Activated CD8-positive, alpha-beta memory T cell treated with anti-CD3 and anti-CD28 coated beads, Interleukin-2, amount 10 ng/mL, durations not matched to agents 7 days and 5 days (primary cell): ENCODE results near the gene CACNA1B. TPM values are rescaled to one million over a fixed set of nuclear protein-coding genes. Genes with fewer than 3 reads are reported as not detected.

Experiments
- ATAC-seq: fragments of 150-1000 bp; cut with Tn5 transposase; one replicate; pipeline ENCODE4 v1.10.0; 2021; ENCODE audit warnings: moderate library complexity
- CTCF ChIA-PET: fragments of 350-600 bp; sonication (Branson Sonifier 250); formaldehyde crosslinking; loops from one replicate; lab custom pipeline; 2021; ENCODE audit warnings: antibody characterized with exemption; lab: Charles Lee
- DNase-seq: peaks from one replicate; pipeline ENCODE4 v3.0.0-alpha.2; 2020
- H3K27ac Mint-ChIP-seq: one replicate; pipeline ENCODE4 v1.8.0; 2021; ENCODE audit warnings: mild to moderate bottlenecking, mixed read lengths
- H3K27me3 Mint-ChIP-seq: one replicate; pipeline ENCODE4 v1.8.0; 2021; ENCODE audit warnings: mixed read lengths
- H3K36me3 Mint-ChIP-seq: one replicate; pipeline ENCODE4 v1.8.0; 2021; ENCODE audit warnings: mild to moderate bottlenecking, mixed read lengths
- H3K4me1 Mint-ChIP-seq: one replicate; pipeline ENCODE4 v1.8.0; 2021; ENCODE audit warnings: mixed read lengths
- H3K4me3 Mint-ChIP-seq: one replicate; pipeline ENCODE4 v1.8.0; 2021; ENCODE audit warnings: mild to moderate bottlenecking, moderate library complexity, mixed read lengths
- H3K9me3 Mint-ChIP-seq: one replicate; pipeline ENCODE4 v1.8.0; 2022; ENCODE audit warnings: low read depth, mixed read lengths
- total RNA-seq, 2 experiments: library from RNA; stranded (reverse); gene quantifications; one replicate each; pipeline ENCODE4 v1.2.3, GENCODE V29; 2021

CACNA1B gene
- total RNA-seq, 2 experiments from 2014 or later = not detected

DNA sequence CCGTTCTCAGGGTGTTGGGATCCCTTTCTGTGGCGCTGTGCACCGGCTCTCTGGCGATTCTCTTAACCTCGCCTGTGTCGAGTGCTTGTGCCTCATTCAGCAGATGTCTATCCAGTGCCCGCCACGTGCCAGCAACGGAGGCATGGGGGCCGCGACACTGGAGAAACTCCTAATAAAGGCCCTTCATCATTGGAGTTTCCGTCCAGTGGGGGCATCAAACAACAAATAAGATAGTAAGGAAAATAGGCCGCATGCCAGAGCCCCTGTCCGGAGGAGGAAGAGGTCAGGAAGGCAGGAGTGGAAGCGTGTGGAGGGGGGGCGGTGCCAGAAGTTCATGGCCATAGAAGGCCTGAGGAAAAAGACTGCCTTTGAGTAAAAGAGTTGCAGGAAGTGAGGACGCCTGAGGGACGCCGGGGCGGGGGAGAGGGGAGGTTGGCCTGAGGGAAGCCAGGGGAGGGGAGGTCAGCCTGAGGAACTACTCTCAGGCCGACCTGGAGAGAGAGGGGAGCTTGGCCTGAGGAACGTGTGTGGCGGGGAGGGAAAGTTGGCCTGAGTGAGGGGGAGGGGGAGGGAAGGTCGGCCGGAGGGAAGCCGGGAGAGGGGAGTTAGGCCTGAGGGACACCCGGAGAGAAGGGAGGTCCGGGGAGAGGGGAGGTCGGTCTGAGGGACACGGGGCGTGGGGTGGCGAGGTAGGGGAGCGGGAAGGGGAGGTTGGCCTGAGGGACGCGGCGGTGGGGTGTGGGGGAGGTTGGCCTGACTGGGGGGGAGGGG is 82.2 kb downstream of the CACNA1B start:
- Mint-ChIP-seq H3K9me3 (no peaks in the 10 kb centered on the region), H3K36me3 (no peaks in the 10 kb centered on the region), H3K4me1 (no peaks in the 10 kb centered on the region), H3K27ac (no peak overlapping the region), H3K27me3 (peaks cover 14% of the 10 kb centered on the region), H3K4me3 (no peak overlapping the region)
- DNase-seq (no peak), ATAC-seq (no peak)
- CTCF ChIA-PET = no interaction called here

DNA sequence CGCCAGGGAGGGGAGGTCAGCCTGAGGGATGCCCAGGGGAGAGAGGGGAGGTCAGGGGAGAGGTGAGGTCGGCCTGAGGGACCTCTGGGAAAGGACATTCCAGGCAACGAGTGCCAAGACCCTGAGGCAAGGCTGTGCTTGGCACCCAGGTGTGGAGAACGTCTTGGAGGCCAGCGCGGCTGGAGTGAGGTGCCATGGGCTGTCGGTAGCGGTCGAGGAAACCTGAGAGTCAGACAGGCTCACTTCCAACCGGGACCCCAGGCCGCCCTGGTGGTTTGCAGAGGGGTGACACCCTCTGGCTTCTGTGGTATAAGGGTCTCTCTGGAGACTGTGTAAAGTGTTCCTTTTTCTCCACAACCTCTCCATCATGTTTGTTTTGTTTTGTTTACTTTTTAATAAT is 82.9 kb downstream of the CACNA1B start:
- H3K4me3 Mint-ChIP-seq = no peak overlapping the region
- peaks cover 14% of the 10 kb centered on the region for H3K27me3 Mint-ChIP-seq
- no peaks in the 10 kb centered on the region for H3K36me3 Mint-ChIP-seq
- ATAC-seq (no peak), DNase-seq (no peak)
- CTCF ChIA-PET = no interaction called here
- H3K9me3 Mint-ChIP-seq = no peaks in the 10 kb centered on the region
- no peak overlapping the region for H3K27ac Mint-ChIP-seq
- no peaks in the 10 kb centered on the region for H3K4me1 Mint-ChIP-seq

DNA sequence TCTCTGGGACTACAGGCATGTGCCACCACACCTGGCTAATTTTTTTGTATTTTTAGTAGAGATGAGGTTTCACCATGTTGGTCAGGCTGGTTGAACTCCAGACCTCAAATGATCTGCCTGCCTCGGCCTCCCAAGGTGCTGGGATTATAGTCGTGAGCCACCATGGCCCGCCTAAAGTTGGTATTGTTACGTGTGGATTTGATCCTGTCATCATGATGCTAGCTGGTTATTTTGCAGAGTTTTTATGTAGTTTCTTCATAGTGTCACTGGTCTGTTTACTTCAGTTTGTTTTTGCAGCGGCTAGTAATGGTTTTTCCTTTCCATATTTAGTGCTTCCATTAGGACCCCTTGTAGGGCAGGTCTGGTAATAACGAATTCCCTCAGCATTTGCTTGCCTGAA is 85.9 kb downstream of the CACNA1B start:
- no peaks in the 10 kb centered on the region for H3K36me3 Mint-ChIP-seq
- no peak overlapping the region for H3K4me3 Mint-ChIP-seq

DNA sequence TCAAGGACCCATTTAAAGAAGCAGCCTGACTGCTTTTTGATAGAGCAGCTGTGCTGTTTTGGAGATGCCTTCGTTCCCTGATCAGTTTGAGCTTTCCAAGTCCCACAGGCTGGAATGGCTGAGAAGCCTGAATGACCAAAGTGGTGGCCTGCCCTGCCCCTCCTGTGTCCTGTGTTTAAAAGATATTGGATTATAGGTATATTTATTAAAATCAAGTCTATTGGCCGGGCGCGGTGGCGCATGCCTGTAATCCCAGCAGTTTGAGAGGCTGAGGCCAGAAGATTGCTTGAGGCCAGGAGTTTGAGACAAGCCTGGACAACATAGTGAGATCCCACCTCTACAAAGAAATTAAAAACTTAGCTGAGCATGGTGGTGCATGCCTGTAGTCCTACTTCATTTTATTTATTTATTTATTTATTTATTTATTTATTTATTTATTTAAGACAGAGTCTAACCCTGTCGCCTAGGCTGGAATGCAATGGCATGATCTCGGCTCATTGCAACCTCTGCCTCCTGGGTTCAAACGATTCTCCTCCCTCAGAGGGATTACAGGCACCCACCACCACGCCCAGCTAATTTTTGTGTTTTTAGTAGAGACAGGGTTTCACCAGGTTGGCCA is 87.7 kb downstream of the CACNA1B start:
- Mint-ChIP-seq H3K36me3 (no peaks in the 10 kb centered on the region), H3K4me1 (no peaks in the 10 kb centered on the region), H3K9me3 (no peaks in the 10 kb centered on the region), H3K27me3 (peaks cover 14% of the 10 kb centered on the region), H3K27ac (no peak overlapping the region), H3K4me3 (no peak overlapping the region)
- DNase-seq = no peak
- no peak for ATAC-seq
- CTCF ChIA-PET = no interaction called here

More for the DNA sequence above, 85.9 kb downstream of the CACNA1B start:
- no peak for DNase-seq
- no peaks in the 10 kb centered on the region for H3K4me1 Mint-ChIP-seq
- no peak overlapping the region for H3K27ac Mint-ChIP-seq
- no peak for ATAC-seq
- H3K9me3 Mint-ChIP-seq = no peaks in the 10 kb centered on the region
- CTCF ChIA-PET = no interaction called here
- peaks cover 14% of the 10 kb centered on the region for H3K27me3 Mint-ChIP-seq

DNA sequence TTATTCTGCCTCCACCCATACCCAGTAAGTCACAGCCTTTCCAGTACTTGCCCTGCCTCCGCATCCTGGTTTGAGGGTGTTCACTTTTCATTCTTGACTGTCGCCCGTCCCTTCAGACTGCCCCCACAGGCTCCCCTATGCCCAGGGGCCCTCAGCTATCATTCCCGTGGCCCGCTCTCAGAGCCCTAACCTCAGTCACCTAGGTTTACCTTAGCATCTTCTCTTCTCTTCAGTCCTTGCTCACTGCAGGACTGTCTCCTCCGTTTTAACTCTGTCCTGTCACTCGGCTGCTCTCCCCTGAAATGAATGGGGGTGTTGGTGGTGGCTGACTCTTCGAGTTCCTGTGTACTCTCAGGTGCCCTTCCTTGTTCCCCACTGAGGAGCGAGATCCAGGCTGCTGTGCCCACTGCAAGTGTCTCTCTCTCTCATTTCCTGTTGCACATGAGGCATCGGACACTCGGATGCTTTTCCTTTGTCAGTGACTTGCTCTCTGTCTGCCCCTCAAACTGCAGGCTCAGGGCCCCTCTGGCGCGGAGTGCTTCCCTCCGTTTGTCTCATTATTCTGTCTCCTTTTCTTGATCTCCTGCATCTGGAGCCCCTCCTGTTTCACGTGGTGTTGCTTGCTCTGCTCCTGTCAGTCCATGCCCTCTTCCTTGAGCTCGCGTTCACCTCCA is 89.8 kb downstream of the CACNA1B start:
- CTCF ChIA-PET = no interaction called here
- Mint-ChIP-seq H3K27me3 (peaks cover 8% of the 10 kb centered on the region), H3K4me3 (no peak overlapping the region), H3K27ac (no peak overlapping the region), H3K4me1 (no peaks in the 10 kb centered on the region), H3K9me3 (no peaks in the 10 kb centered on the region), H3K36me3 (no peaks in the 10 kb centered on the region)
- ATAC-seq (no peak), DNase-seq (no peak)

DNA sequence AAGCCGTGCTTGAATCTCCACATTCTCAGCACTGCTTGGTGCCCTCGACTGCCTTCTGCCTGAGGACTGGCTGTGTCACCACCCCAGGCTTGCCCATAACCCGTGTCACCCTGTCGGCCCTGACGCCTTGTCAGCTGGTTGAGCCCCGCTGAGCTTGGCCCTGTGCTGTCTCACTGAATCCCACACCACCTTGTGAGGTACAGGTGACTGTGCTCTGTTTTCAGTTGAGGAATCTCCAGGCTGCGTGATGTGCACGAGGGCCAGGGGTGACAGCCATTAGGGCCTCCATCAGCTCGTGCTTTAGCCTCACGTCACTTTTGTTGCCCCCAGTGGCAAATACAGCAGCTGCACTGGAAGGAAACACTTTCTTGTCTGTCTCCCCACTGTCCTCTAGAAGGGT is 90.7 kb downstream of the CACNA1B start:
- Mint-ChIP-seq H3K36me3 (no peaks in the 10 kb centered on the region), H3K4me3 (no peak overlapping the region), H3K4me1 (no peaks in the 10 kb centered on the region), H3K9me3 (no peaks in the 10 kb centered on the region), H3K27ac (no peak overlapping the region), H3K27me3 (peaks cover 8% of the 10 kb centered on the region)
- ATAC-seq = no peak
- DNase-seq = no peak
- CTCF ChIA-PET = no interaction called here

DNA sequence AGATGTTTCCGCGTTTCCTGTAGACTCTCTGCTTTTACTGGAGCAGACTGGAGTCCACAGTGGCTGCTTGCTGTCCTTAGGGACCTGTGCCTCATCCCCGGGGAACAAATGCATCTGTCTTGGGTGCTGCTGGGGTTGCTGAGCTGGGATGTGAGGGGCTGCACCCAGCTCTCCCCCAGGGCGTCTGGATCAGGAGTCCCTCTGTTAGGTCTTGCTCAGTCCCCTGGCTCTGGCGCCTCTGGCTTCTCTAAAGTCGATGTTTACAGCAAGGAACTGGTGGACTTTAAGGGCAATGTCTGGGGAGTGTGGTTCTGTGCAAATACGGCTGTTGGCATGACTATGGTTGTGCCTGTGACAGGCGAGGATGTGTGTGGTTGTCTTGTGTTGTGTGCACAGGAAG is 91.4 kb downstream of the CACNA1B start:
- H3K4me3 Mint-ChIP-seq = no peak overlapping the region
- no peaks in the 10 kb centered on the region for H3K36me3 Mint-ChIP-seq
- ATAC-seq = no peak
- H3K4me1 Mint-ChIP-seq = no peaks in the 10 kb centered on the region
- no peaks in the 10 kb centered on the region for H3K9me3 Mint-ChIP-seq
- no peak overlapping the region for H3K27ac Mint-ChIP-seq
- CTCF ChIA-PET = no interaction called here
- H3K27me3 Mint-ChIP-seq = peaks cover 7% of the 10 kb centered on the region
- DNase-seq = no peak

DNA sequence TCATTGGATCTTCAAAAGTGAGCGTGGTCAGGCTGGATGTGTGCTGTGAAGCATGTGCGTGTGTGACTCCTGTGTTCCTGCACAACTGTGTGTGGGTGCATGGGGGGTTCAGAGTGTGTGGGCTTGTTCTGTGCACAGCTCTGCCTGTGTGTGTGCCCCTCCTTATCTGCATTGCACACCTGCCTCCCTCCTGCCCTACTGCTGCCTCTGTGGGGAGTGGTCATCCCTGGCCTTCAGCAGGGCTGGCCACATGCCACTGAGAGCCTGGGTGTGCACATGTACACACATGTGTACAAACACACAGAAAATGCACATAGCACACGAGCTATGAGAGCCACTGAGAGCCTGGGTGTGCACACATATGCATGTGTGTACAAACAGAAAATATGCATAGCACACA is 92.1 kb downstream of the CACNA1B start:
- Mint-ChIP-seq H3K27me3 (peaks cover 1% of the 10 kb centered on the region), H3K27ac (no peak overlapping the region), H3K36me3 (no peaks in the 10 kb centered on the region), H3K9me3 (no peaks in the 10 kb centered on the region), H3K4me1 (no peaks in the 10 kb centered on the region), H3K4me3 (no peak overlapping the region)
- CTCF ChIA-PET = no interaction called here
- ATAC-seq (no peak), DNase-seq (no peak)

DNA sequence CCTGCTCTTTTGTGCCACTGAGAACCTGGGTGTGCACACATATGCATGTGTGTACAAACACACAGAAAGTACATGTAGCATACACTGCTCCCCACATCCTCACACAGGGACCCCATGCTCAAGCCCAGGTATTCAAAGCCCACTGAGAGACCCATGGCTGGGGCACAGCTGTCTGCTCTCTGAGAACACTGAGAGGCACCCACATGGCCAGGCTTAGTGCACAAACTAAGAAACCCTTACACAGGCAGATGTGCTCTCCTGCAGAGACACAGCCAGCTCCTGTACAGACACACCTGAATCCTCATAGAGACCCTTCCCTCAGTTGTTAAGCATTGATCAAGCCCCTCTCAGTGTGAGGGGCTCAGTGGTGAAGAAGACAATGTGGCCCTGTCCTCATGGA is 92.5 kb downstream of the CACNA1B start:
- DNase-seq (no peak), ATAC-seq (no peak)
- Mint-ChIP-seq H3K4me3 (no peak overlapping the region), H3K27ac (no peak overlapping the region), H3K4me1 (no peaks in the 10 kb centered on the region), H3K27me3 (no peaks in the 10 kb centered on the region), H3K36me3 (no peaks in the 10 kb centered on the region), H3K9me3 (no peaks in the 10 kb centered on the region)
- CTCF ChIA-PET = no interaction called here

DNA sequence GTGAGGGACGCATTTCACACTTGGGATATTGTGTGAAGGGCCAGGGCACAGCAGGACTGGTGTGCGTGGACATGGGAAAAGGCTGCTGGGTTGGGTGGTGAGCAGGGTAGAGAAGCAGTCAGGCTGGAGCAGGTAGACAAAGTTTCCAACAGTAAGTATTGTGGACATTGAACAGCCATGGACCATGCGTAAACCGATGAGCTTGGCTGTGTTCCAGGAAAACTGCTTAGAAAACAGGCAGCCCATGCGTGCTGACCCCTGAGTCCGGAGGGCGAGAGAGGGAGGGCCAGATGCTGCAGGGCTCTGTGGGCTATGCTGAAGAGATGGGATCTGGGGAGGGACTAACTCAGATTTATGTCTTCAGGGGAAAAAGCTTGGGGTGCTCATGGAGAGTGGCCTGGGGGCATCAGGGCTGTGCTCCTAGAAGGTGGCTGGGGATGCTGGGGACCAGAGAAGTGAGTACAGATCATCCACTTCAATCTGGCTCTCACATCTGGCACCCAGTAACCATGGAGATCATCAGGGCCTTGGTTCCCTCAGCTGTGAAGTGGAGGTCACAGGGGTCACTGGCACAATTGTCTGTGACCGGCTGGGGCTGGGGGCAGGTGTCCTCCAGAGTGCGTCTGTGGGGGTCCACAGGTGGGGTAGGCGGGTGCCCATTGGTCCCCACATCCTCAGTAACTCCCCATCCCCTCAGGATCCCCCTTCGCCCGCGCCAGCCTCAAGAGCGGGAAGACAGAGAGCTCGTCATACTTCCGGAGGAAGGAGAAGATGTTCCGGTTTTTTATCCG is 93.3 kb downstream of the CACNA1B start:
- no peaks in the 10 kb centered on the region for H3K36me3 Mint-ChIP-seq
- ATAC-seq (no peak), DNase-seq (no peak)
- H3K27ac Mint-ChIP-seq = no peak overlapping the region
- H3K9me3 Mint-ChIP-seq = no peaks in the 10 kb centered on the region
- no peaks in the 10 kb centered on the region for H3K4me1 Mint-ChIP-seq
- H3K4me3 Mint-ChIP-seq = no peak overlapping the region
- no peaks in the 10 kb centered on the region for H3K27me3 Mint-ChIP-seq
- CTCF ChIA-PET = no interaction called here

DNA sequence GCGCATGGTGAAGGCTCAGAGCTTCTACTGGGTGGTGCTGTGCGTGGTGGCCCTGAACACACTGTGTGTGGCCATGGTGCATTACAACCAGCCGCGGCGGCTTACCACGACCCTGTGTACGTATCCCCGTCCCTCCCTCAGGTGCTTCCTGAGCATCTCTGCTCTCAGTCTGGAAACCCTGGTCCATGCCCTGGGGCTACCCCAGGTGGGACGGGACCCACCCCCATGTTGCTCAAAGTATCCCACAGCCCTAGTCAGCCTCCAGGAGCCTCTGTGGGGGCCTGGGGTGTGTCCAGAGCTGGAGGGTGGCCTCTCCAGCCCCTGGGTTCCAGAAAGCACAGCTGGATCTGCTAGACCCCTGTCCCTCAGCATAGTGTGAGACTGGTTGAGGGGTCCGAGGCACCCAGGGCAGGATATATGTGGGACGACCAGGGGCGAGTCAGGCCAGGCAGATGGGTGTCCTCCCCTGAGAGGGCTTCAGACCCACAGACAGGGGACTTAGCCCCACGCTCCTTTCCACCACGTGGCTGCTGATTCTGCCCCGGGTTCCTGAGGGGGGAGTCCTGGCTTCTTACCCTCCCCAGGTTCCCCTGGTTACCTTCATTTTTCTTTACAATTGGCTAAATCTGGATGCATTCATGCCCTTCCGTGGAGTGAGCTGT is 94.0 kb downstream of the CACNA1B start:
- CTCF ChIA-PET = no interaction called here
- Mint-ChIP-seq H3K27me3 (no peaks in the 10 kb centered on the region), H3K9me3 (no peaks in the 10 kb centered on the region), H3K36me3 (no peaks in the 10 kb centered on the region), H3K4me1 (no peaks in the 10 kb centered on the region), H3K4me3 (no peak overlapping the region), H3K27ac (no peak overlapping the region)
- ATAC-seq (no peak), DNase-seq (peak; percentile 37)

DNA sequence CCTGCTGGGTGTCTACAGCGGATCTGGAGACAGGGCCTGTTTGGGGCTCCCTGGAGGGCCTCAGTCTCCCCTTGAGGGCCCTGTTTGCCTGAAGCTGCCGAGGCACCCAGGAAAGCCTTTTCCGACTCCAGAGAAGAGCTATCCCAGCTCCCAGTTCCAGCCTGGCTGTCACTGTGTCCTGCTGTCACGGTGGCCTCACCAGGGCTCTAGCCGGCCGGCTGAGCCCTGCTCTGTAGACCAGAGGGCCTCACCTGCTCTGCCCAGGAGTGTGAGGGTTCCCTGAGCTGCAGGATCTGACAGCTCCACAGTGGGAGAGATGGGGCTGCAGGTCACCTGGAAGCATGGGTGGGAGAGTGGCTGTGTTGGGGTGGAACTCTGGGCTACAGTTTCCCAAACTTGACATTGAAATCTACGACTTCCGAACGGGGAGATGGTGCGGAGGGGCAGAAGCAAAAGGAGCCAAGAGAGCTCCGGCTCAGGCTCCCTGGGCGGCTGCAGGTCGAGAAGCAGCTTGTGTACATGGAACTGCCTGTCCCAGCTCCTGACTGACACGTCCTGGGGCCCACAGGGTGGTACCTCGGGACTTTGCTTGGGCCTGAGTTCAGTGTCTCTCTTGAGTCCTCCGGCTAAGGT is 94.9 kb downstream of the CACNA1B start:
- H3K9me3 Mint-ChIP-seq = no peaks in the 10 kb centered on the region
- no peaks in the 10 kb centered on the region for H3K4me1 Mint-ChIP-seq

More for the DNA sequence above, 94.9 kb downstream of the CACNA1B start:
- Mint-ChIP-seq H3K36me3 (no peaks in the 10 kb centered on the region), H3K27ac (no peak overlapping the region), H3K4me3 (no peak overlapping the region), H3K27me3 (no peaks in the 10 kb centered on the region)
- ATAC-seq (no peak), DNase-seq (no peak)
- CTCF ChIA-PET = no interaction called here
